ENCODE measurements around the gene PADI1.

GRCh38 chr1:17156108-17156507 is 48.8 kb upstream of the PADI1 start:
- TF ChIP-seq GABPA (IDR thresholded peaks at IDR 0.05; ENCODE audit: borderline replicate concordance, insufficient read depth, low read length) (no peak), CTCF (IDR thresholded peaks at IDR 0.05; ENCODE audit: control extremely low read depth in 1 of 3, insufficient read depth in 1 of 3, low read depth in 1 of 3, low read length in 3 of 3) (no peak), FOSL1 (IDR thresholded peaks at IDR 0.05; ENCODE audit: insufficient read depth, low read depth, low read length) (no peak), BRCA1 (IDR thresholded peaks at IDR 0.05; ENCODE audit: low read depth, low read length) (no peak), TAF1 (IDR thresholded peaks at IDR 0.05; ENCODE audit: low read depth, low read length) (no peak), RAD21 (IDR thresholded peaks at IDR 0.05 in 1 of 2, conservative IDR thresholded peaks at IDR 0.05 in 1 of 2; ENCODE audit: low read depth in 2 of 2, low read length in 2 of 2) (no peak), POLR2AphosphoS5 (IDR thresholded peaks at IDR 0.05; ENCODE audit: low read depth, low read length) (no peak), EZH2 (IDR thresholded peaks at IDR 0.05; ENCODE audit: low read depth, low read length, severe bottlenecking) (no peak), SAP30 (IDR thresholded peaks at IDR 0.05; ENCODE audit: insufficient read depth, insufficient replicate concordance, low read length) (no peak), SIRT6 (IDR thresholded peaks at IDR 0.05; ENCODE audit: low read length) (no peak), RBBP5 (IDR thresholded peaks at IDR 0.05; ENCODE audit: borderline replicate concordance, low read depth, low read length) (no peak), POLR2A (IDR thresholded peaks at IDR 0.05; ENCODE audit: control extremely low read depth in 1 of 2, low read depth in 2 of 2, low read length in 2 of 2) (no peak), JUN (IDR thresholded peaks at IDR 0.05; ENCODE audit: low read depth, low read length) (no peak)
